ENCODE data around the gene TMPRSS7.

DNA sequence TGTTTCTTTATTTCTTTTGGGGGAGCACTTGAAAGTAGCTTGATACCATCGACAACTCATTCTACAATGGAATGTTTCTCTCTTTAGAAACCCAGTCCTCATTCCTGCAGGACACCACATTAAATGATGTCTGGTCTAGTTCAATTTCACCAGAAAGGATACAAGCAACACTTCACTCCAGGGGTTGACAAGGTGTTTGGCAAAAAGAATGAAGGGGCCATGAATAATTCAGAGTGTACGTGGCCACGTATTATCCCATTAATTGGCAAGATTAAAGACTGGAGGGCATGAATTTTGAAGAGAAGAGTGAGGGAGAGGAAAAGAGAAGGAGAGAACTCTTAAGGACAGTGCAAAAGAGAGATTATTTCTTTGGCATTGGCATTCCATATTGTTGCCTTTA, 705 bp downstream of the TMPRSS7 start:
- TF ChIP-seq CTCF (IDR thresholded peaks at IDR 0.05) (no peak), TEAD4 (CRISPR knock-in tag; IDR thresholded peaks at IDR 0.05) (no peak), PRDM15 (CRISPR knock-in tag; IDR thresholded peaks at IDR 0.05) (no peak)
